Renal cortex interstitium (tissue), 11 donors: ENCODE results near the gene TMEM129. TPM values are rescaled to one million over a fixed set of nuclear protein-coding genes. Genes with fewer than 3 reads are reported as not detected.
"Not testable (repeated sequence)": the region's sequence is repeated elsewhere in the genome, so short reads cannot be mapped to it uniquely, and the experiment has no call there.

Experiments
- DNase-seq, 11 donors: peaks; one replicate each; pipeline ENCODE4 v3.0.0-alpha.2; 2013; ENCODE audit warnings: low read depth in 9 of 11, low spot score in 4 of 11; ENCODE audit errors: extremely low read depth in 1 of 11
- polyA plus RNA-seq, 3 donors: library from polyadenylated mRNA; unstranded; fragments of 120-200 nt; gene quantifications; one replicate each; pipeline ENCODE4 v1.2.1, GENCODE V29; 2013; ENCODE audit not compliant: insufficient read length in 3 of 3

The TMEM129 gene
- polyA plus RNA-seq, 3 donors: 33.0 to 51.1 (median 48.1) TPM

- DNase-seq: peak in 2 of 11 donors; percentile 15 to 60
These were observed 36.5 kb downstream of the TMEM129 start for GRCh38 chr4:1684506-1685234.

DNA sequence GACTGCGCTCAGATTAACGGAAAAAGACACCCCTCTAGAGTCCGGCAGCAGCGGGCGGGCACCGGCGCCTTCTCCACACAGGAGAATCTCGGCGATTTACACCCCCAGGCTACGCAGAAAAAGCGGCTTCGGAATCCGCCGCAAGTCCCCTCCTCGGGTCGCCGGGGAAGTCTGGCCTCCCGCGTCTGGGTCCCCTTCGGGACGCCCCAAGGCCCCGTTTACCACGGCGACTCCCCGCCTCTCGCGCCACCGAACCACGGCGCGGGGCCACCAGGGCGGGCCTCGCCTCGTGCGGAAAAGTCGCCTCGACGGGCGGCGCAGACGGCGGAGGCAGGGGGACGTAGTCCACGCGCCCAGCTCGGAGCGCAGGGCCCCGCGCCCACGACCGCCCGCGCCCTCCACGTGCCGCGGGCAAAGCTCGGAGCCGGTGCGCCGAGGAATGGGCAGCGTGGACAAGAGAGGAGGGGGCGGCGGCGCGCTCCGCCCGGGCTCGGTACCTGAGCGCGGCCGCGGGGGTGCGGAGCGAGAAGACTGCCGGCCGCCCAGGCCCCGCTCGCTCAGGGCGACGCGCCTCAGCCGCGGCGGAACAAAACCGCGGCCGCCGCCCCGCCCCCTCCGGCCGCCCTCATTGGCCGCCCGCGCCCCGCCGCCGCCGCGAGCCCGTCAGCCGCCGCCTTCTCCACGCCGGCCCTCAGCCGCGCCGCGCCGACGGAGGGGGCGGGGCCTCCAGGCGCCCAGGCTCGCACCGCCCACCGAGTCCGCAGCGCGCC lies 37.2 kb downstream of the TMEM129 start, which contains the start of gene FAM53A:
TSS of gene FAM53A (minus strand) at position 578 of the 770 bp plus-strand sequence. CDS start 15,572 bp downstream, outside the sequence.
- peak in 9 of 11 donors; percentile 55 to 86 (median 80) for DNase-seq

GRCh38 chr4:1683261-1683735 lies 37.8 kb downstream of the TMEM129 start:
- peak in 1 of 11 donors; percentile 17 for DNase-seq

GRCh38 chr4:1682860-1683259 lies 38.3 kb downstream of the TMEM129 start:
- no peak for DNase-seq

GRCh38 chr4:1678244-1678643 lies 42.9 kb downstream of the TMEM129 start:
- no peak for DNase-seq

GRCh38 chr4:1676605-1677525 lies 44.3 kb downstream of the TMEM129 start:
- no peak for DNase-seq

GRCh38 chr4:1675802-1676137 lies 45.4 kb downstream of the TMEM129 start:
- no peak for DNase-seq

GRCh38 chr4:1675136-1675801 lies 45.9 kb downstream of the TMEM129 start:
- no peak for DNase-seq

DNA sequence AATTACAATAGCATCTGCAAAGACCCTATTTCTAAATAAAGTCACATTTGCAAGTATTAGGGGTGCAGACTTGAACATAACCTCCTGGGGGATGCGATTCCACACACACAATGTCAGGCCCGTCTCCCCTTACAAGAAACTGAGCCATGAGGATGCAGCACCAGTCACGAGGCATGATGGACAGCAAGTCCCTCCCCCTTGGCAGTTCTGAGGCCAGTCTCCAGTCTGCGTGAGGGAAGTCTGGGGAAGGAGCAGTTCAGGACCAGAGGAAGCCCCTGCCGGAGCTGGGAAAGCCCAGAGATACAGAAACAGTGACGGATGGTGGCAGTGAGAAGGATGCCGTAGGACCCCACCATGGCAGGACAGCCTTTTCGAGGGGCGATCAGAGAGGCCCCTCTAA lies 46.4 kb downstream of the TMEM129 start:
- DNase-seq: no peak

GRCh38 chr4:1673671-1674070 lies 47.5 kb downstream of the TMEM129 start:
- no peak for DNase-seq

DNA sequence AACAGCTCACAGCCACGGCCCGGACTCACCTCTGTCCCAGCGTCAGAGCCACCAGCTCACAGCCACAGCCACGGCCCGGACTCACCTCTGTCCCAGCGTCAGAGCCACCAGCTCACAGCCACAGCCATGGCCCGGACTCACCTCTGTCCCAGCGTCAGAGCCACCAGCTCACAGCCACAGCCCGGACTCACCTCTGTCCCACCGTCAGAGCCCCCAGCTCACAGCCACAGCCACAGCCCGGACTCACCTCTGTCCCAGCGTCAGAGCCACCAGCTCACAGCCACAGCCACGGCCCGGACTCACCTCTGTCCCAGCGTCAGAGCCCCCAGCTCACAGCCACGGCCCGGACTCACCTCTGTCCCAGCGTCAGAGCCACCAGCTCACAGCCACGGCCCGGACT lies 50.1 kb downstream of the TMEM129 start:
- DNase-seq: not testable (repeated sequence)

- DNase-seq: no peak
These were observed 50.8 kb downstream of the TMEM129 start for GRCh38 chr4:1670279-1670678.

GRCh38 chr4:1669850-1670249 lies 51.3 kb downstream of the TMEM129 start:
- no peak for DNase-seq

- no peak for DNase-seq
These were observed 51.9 kb downstream of the TMEM129 start for GRCh38 chr4:1669270-1669669.

DNA sequence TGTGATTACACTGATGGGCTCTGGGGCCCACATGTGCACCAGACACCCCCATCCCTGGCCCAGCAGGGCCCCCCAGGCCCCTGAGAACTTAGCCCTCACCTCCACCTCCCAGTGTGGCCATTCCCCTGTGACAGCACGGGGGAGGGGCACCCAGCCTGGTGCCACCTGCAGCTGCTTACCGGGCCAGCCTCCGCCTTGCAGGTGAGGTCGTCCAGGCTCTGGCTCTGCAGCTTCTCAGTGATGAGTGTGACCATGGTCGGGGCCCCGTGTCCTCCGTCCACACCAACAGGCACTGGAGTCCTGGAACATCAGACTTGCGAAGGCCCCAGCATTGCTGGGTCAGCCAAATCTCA lies 52.7 kb downstream of the TMEM129 start:
- no peak for DNase-seq

DNA sequence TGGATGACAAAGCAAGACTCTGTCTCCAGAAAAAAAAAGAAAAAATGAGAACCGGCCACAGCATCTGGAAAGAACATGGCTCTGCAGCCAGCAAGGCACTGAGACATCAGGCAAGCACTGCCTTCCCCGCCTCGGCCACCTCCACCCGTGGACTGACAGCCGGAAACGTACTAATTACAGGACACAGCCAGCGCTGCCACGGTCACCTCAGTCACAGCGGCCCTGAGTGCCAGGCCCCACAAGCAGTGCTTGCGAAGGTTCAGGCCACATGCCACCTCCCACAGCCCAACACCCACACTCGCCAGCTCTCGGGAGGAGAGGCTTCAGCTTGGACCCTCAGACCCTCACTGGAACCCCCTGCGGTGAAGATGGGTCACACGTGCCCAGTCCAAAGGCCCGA lies 53.9 kb downstream of the TMEM129 start:
- DNase-seq: no peak

DNA sequence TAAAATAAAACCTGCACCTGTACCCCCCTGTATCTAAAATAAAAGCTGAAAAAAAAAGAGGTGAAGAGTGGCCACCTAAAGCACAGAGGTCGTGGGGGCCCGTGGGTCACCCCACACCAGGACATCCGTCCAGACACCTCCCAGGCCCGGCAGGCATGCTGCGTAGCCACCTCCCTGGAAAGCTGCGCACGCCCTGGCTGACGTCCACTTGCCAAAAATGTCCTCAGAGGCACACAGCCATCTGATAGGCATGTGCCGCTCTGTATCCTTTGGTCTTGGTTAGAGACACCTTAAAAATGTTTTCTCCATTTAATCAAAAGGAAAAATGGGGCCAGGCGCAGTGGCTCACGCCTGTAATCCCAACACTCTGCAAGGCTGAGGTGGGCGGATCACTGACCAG lies 54.7 kb downstream of the TMEM129 start:
- DNase-seq: no peak
